ENCODE results near the gene SPEM1. TPM values are rescaled to one million over a fixed set of nuclear protein-coding genes. Genes with fewer than 3 reads are reported as not detected.

SPEM1 gene
- total and polyA plus RNA-seq, 2 of the 13 experiments (the other 11 are each of a cell fraction or from before 2014, with no cell fraction given): not detected

DNA sequence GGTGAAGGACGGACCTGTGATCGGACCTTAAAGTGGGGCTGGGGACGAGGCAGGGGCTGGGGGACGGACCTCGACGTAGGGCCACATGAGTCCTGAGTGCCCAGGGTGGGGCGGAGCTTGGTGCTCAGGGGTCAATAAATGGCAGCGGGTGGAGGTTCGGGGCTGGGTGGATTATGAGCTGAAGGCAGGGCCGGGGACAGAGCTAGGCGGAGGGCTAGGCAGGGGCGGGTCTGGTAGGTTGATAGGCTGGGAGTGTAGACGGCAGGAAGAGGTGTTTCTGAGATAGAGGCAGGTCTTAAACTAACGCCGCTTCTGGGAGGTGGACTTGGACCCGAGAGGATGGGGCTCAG lies 25.5 kb downstream of the SPEM1 start (continued):
- TF ChIP-seq, protein P1, sequence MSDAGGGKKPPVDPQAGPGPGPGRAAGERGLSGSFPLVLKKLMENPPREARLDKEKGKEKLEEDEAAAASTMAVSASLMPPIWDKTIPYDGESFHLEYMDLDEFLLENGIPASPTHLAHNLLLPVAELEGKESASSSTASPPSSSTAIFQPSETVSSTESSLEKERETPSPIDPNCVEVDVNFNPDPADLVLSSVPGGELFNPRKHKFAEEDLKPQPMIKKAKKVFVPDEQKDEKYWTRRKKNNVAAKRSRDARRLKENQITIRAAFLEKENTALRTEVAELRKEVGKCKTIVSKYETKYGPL (CRISPR knock-in tag; IDR thresholded peaks at IDR 0.05): no peak
- TF ChIP-seq ZNF232 (CRISPR knock-in tag; IDR thresholded peaks at IDR 0.05; ENCODE audit: borderline replicate concordance): 0 out of 2 replicates have a peak, but pooled peaks have one; percentile 31
- 0 out of 2 replicates have a peak, but pooled peaks have one; percentile 4 for TF ChIP-seq HNF4G (IDR thresholded peaks at IDR 0.05; ENCODE audit: borderline replicate concordance, low read depth, low read length)
- peak; percentile 60 for TF ChIP-seq HNF4G (CRISPR knock-in tag; IDR thresholded peaks at IDR 0.05; ENCODE audit: borderline replicate concordance, low read depth)
- TF ChIP-seq KDM5B (CRISPR knock-in tag; IDR thresholded peaks at IDR 0.05; ENCODE audit: borderline replicate concordance): no peak
- no peak for TF ChIP-seq ZKSCAN8 (CRISPR knock-in tag; IDR thresholded peaks at IDR 0.05; ENCODE audit: borderline replicate concordance)
- TF ChIP-seq ZNF670 (CRISPR knock-in tag; IDR thresholded peaks at IDR 0.05; ENCODE audit: borderline replicate concordance): no peak
- no peak for TF ChIP-seq SRSF9 (IDR thresholded peaks at IDR 0.05; ENCODE audit: borderline replicate concordance, insufficient read depth, low read depth, low read length, poor library complexity, severe bottlenecking)
- no peak for TF ChIP-seq ESRRA (CRISPR knock-in tag; IDR thresholded peaks at IDR 0.05; ENCODE audit: low read depth)
- TF ChIP-seq ZFX (CRISPR knock-in tag; IDR thresholded peaks at IDR 0.05; ENCODE audit: low read depth): no peak
- TF ChIP-seq, protein P2, sequence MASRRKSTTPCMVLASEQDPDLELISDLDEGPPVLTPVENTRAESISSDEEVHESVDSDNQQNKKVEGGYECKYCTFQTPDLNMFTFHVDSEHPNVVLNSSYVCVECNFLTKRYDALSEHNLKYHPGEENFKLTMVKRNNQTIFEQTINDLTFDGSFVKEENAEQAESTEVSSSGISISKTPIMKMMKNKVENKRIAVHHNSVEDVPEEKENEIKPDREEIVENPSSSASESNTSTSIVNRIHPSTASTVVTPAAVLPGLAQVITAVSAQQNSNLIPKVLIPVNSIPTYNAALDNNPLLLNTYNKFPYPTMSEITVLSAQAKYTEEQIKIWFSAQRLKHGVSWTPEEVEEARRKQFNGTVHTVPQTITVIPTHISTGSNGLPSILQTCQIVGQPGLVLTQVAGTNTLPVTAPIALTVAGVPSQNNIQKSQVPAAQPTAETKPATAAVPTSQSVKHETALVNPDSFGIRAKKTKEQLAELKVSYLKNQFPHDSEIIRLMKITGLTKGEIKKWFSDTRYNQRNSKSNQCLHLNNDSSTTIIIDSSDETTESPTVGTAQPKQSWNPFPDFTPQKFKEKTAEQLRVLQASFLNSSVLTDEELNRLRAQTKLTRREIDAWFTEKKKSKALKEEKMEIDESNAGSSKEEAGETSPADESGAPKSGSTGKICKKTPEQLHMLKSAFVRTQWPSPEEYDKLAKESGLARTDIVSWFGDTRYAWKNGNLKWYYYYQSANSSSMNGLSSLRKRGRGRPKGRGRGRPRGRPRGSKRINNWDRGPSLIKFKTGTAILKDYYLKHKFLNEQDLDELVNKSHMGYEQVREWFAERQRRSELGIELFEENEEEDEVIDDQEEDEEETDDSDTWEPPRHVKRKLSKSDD (CRISPR knock-in tag; IDR thresholded peaks at IDR 0.05; ENCODE audit: low read depth): no peak
- TF ChIP-seq, protein P3, sequence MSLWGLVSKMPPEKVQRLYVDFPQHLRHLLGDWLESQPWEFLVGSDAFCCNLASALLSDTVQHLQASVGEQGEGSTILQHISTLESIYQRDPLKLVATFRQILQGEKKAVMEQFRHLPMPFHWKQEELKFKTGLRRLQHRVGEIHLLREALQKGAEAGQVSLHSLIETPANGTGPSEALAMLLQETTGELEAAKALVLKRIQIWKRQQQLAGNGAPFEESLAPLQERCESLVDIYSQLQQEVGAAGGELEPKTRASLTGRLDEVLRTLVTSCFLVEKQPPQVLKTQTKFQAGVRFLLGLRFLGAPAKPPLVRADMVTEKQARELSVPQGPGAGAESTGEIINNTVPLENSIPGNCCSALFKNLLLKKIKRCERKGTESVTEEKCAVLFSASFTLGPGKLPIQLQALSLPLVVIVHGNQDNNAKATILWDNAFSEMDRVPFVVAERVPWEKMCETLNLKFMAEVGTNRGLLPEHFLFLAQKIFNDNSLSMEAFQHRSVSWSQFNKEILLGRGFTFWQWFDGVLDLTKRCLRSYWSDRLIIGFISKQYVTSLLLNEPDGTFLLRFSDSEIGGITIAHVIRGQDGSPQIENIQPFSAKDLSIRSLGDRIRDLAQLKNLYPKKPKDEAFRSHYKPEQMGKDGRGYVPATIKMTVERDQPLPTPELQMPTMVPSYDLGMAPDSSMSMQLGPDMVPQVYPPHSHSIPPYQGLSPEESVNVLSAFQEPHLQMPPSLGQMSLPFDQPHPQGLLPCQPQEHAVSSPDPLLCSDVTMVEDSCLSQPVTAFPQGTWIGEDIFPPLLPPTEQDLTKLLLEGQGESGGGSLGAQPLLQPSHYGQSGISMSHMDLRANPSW (CRISPR knock-in tag; IDR thresholded peaks at IDR 0.05; ENCODE audit: borderline replicate concordance): 0 out of 2 replicates have a peak, but pooled peaks have one; percentile 21
- no peak for TF ChIP-seq ZNF33A (CRISPR knock-in tag; IDR thresholded peaks at IDR 0.05; ENCODE audit: borderline replicate concordance)
- TF ChIP-seq ELF3 (CRISPR knock-in tag; IDR thresholded peaks at IDR 0.05): no peak
- no peak for TF ChIP-seq ZNF589 (CRISPR knock-in tag; conservative IDR thresholded peaks at IDR 0.05)
- TF ChIP-seq, protein P4, sequence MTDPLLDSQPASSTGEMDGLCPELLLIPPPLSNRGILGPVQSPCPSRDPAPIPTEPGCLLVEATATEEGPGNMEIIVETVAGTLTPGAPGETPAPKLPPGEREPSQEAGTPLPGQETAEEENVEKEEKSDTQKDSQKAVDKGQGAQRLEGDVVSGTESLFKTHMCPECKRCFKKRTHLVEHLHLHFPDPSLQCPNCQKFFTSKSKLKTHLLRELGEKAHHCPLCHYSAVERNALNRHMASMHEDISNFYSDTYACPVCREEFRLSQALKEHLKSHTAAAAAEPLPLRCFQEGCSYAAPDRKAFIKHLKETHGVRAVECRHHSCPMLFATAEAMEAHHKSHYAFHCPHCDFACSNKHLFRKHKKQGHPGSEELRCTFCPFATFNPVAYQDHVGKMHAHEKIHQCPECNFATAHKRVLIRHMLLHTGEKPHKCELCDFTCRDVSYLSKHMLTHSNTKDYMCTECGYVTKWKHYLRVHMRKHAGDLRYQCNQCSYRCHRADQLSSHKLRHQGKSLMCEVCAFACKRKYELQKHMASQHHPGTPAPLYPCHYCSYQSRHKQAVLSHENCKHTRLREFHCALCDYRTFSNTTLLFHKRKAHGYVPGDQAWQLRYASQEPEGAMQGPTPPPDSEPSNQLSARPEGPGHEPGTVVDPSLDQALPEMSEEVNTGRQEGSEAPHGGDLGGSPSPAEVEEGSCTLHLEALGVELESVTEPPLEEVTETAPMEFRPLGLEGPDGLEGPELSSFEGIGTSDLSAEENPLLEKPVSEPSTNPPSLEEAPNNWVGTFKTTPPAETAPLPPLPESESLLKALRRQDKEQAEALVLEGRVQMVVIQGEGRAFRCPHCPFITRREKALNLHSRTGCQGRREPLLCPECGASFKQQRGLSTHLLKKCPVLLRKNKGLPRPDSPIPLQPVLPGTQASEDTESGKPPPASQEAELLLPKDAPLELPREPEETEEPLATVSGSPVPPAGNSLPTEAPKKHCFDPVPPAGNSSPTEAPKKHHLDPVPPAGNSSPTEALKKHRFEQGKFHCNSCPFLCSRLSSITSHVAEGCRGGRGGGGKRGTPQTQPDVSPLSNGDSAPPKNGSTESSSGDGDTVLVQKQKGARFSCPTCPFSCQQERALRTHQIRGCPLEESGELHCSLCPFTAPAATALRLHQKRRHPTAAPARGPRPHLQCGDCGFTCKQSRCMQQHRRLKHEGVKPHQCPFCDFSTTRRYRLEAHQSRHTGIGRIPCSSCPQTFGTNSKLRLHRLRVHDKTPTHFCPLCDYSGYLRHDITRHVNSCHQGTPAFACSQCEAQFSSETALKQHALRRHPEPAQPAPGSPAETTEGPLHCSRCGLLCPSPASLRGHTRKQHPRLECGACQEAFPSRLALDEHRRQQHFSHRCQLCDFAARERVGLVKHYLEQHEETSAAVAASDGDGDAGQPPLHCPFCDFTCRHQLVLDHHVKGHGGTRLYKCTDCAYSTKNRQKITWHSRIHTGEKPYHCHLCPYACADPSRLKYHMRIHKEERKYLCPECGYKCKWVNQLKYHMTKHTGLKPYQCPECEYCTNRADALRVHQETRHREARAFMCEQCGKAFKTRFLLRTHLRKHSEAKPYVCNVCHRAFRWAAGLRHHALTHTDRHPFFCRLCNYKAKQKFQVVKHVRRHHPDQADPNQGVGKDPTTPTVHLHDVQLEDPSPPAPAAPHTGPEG (CRISPR knock-in tag; IDR thresholded peaks at IDR 0.05): no peak
- no peak for TF ChIP-seq ZNF773 (CRISPR knock-in tag; IDR thresholded peaks at IDR 0.05; ENCODE audit: borderline replicate concordance)
- TF ChIP-seq TOPORS (CRISPR knock-in tag; IDR thresholded peaks at IDR 0.05): no peak
